ENCODE data around the gene LGI4.

Gene LGI4

GRCh38 chr19:35127871-35128270 is 7.0 kb downstream of the LGI4 start:
- no peak overlapping the region for H3K27ac ChIP-seq (ENCODE audit: low read length)
- H3K9me3 ChIP-seq (ENCODE audit: control insufficient read depth in 1 of 2, low read length in 2 of 2) = no peaks in the 10 kb centered on the region
- no peak overlapping the region for H3K4me3 ChIP-seq (ENCODE audit: low read depth in 1 of 2, low read length in 2 of 2)
- no peaks in the 10 kb centered on the region for H3K27me3 ChIP-seq (ENCODE audit: low read depth, low read length)
- H3K36me3 ChIP-seq (ENCODE audit: control insufficient read depth in 1 of 2, insufficient read depth in 2 of 2, low read length in 2 of 2) = peaks cover 0 to 15% of the 10 kb centered on the region in 2 donors
- peaks cover 12 to 14% of the 10 kb centered on the region in 2 donors for H3K4me1 ChIP-seq (ENCODE audit: control insufficient read depth in 1 of 2, insufficient read depth in 2 of 2, low read length in 2 of 2)

DNA sequence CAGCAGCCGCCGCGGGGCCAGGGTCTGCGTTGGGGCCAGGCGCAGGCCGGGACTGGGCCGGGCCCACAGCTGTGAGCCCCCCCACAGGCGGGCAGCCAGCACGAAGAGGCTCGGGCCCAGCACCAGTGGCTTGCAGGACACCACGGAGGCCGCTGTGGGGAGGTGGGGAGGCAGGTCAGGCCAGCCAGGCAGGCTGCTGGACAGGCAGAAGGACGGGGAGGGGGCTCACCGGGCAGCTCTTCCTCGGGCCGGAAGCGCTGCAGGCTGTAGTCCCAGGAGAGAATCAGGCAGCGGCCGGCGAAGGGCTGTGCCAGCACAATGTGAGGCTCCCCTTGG is 8.3 kb downstream of the LGI4 start:
- no peaks in the 10 kb centered on the region for H3K9me3 ChIP-seq (ENCODE audit: control insufficient read depth in 1 of 2, low read length in 2 of 2)
- H3K36me3 ChIP-seq (ENCODE audit: control insufficient read depth in 1 of 2, insufficient read depth in 2 of 2, low read length in 2 of 2) = peaks cover 0 to 13% of the 10 kb centered on the region in 2 donors
- H3K27ac ChIP-seq (ENCODE audit: low read length) = no peak overlapping the region
- H3K4me3 ChIP-seq (ENCODE audit: low read depth in 1 of 2, low read length in 2 of 2) = no peak overlapping the region
- H3K4me1 ChIP-seq (ENCODE audit: control insufficient read depth in 1 of 2, insufficient read depth in 2 of 2, low read length in 2 of 2) = peaks cover 12 to 14% of the 10 kb centered on the region in 2 donors
- no peaks in the 10 kb centered on the region for H3K27me3 ChIP-seq (ENCODE audit: low read depth, low read length)

GRCh38 chr19:35125749-35126623 is 8.9 kb downstream of the LGI4 start:
- no peak overlapping the region for H3K27ac ChIP-seq (ENCODE audit: low read length)
- H3K4me3 ChIP-seq (ENCODE audit: low read depth in 1 of 2, low read length in 2 of 2) = no peak overlapping the region
- peaks cover 0 to 10% of the 10 kb centered on the region in 2 donors for H3K36me3 ChIP-seq (ENCODE audit: control insufficient read depth in 1 of 2, insufficient read depth in 2 of 2, low read length in 2 of 2)
- H3K4me1 ChIP-seq (ENCODE audit: control insufficient read depth in 1 of 2, insufficient read depth in 2 of 2, low read length in 2 of 2) = peaks cover 13 to 14% of the 10 kb centered on the region in 2 donors
- H3K27me3 ChIP-seq (ENCODE audit: low read depth, low read length) = no peaks in the 10 kb centered on the region
- no peaks in the 10 kb centered on the region for H3K9me3 ChIP-seq (ENCODE audit: control insufficient read depth in 1 of 2, low read length in 2 of 2)

- Histone ChIP-seq H3K9me3 (ENCODE audit: control insufficient read depth in 1 of 2, low read length in 2 of 2) (no peaks in the 10 kb centered on the region), H3K4me3 (ENCODE audit: low read depth in 1 of 2, low read length in 2 of 2) (no peak overlapping the region), H3K4me1 (ENCODE audit: control insufficient read depth in 1 of 2, insufficient read depth in 2 of 2, low read length in 2 of 2) (peaks cover 14 to 18% of the 10 kb centered on the region in 2 donors), H3K36me3 (ENCODE audit: control insufficient read depth in 1 of 2, insufficient read depth in 2 of 2, low read length in 2 of 2) (peaks cover 0 to 10% of the 10 kb centered on the region in 2 donors), H3K27me3 (ENCODE audit: low read depth, low read length) (no peaks in the 10 kb centered on the region), H3K27ac (ENCODE audit: low read length) (no peak overlapping the region)
These were observed 9.6 kb downstream of the LGI4 start for GRCh38 chr19:35125270-35125717.

DNA sequence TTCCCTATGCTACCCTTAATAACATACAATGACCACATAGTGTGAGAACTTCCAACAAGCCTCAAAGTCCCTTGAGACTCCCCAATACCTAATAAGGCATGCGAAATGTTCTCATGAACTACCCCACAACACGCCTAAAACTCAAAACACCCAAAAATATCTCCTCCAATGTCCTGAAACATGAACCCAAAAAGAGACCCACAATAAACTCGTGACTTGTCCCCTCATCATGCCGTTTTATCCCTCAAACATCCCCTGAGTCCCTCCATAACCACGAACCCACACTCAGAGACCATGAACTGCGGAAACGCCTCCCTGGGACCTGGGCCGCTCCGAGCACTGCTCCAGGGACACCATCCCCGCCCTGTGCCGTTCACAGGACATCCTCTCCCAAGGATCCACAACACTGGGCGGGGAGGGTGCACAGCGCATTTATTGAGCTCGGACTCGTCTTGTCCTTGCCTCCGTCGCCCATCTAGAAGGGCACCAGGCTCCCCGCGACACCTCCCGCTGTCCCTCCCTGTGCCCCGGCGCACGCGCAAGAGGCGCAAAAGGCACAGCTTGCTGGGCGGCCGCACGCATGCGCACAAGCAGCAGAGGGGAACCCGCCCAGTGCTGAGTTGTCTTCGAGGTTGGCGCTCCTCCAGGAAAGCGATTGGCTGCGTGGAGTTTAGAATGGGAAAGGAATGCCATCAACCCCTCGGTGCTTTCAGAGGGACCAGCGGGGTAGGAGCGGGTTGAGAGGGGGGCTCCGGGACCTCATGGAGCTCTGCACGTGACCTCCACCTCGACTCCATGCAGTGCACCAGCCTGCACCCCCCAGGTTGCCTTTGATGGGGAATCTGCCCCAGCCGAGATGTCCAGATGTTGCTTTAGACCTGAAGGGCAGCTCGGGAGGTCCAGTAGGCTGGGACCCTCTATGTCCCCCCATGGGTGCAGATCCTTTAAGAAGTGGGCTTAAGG is 10.5 kb downstream of the LGI4 start:
- H3K4me1 ChIP-seq (ENCODE audit: control insufficient read depth in 1 of 2, insufficient read depth in 2 of 2, low read length in 2 of 2) = peaks cover 14 to 18% of the 10 kb centered on the region in 2 donors
- H3K27ac ChIP-seq (ENCODE audit: low read length) = peak overlapping the region; percentile 91

GRCh38 chr19:35123573-35123972 is 11.3 kb downstream of the LGI4 start:
- Histone ChIP-seq H3K27me3 (ENCODE audit: low read depth, low read length) (no peaks in the 10 kb centered on the region), H3K27ac (ENCODE audit: low read length) (peak overlapping the region; percentile 91), H3K9me3 (ENCODE audit: control insufficient read depth in 1 of 2, low read length in 2 of 2) (no peaks in the 10 kb centered on the region), H3K4me3 (ENCODE audit: low read depth in 1 of 2, low read length in 2 of 2) (peak overlapping the region; percentile 52 to 82), H3K36me3 (ENCODE audit: control insufficient read depth in 1 of 2, insufficient read depth in 2 of 2, low read length in 2 of 2) (peaks cover 0 to 10% of the 10 kb centered on the region in 2 donors), H3K4me1 (ENCODE audit: control insufficient read depth in 1 of 2, insufficient read depth in 2 of 2, low read length in 2 of 2) (peaks cover 14 to 18% of the 10 kb centered on the region in 2 donors)

More for the DNA sequence above, 10.5 kb downstream of the LGI4 start:
- peak overlapping the region; percentile 52 to 82 for H3K4me3 ChIP-seq (ENCODE audit: low read depth in 1 of 2, low read length in 2 of 2)
- no peaks in the 10 kb centered on the region for H3K27me3 ChIP-seq (ENCODE audit: low read depth, low read length)
- no peaks in the 10 kb centered on the region for H3K9me3 ChIP-seq (ENCODE audit: control insufficient read depth in 1 of 2, low read length in 2 of 2)
- H3K36me3 ChIP-seq (ENCODE audit: control insufficient read depth in 1 of 2, insufficient read depth in 2 of 2, low read length in 2 of 2) = peaks cover 0 to 10% of the 10 kb centered on the region in 2 donors

GRCh38 chr19:35122687-35123551 is 11.9 kb downstream of the LGI4 start:
- Histone ChIP-seq H3K4me1 (ENCODE audit: control insufficient read depth in 1 of 2, insufficient read depth in 2 of 2, low read length in 2 of 2) (peaks cover 14 to 18% of the 10 kb centered on the region in 2 donors), H3K9me3 (ENCODE audit: control insufficient read depth in 1 of 2, low read length in 2 of 2) (no peaks in the 10 kb centered on the region), H3K27me3 (ENCODE audit: low read depth, low read length) (no peaks in the 10 kb centered on the region), H3K36me3 (ENCODE audit: control insufficient read depth in 1 of 2, insufficient read depth in 2 of 2, low read length in 2 of 2) (peaks cover 0 to 10% of the 10 kb centered on the region in 2 donors), H3K4me3 (ENCODE audit: low read depth in 1 of 2, low read length in 2 of 2) (peak overlapping the region in 1 of 2 donors; percentile 52), H3K27ac (ENCODE audit: low read length) (no peak overlapping the region)

DNA sequence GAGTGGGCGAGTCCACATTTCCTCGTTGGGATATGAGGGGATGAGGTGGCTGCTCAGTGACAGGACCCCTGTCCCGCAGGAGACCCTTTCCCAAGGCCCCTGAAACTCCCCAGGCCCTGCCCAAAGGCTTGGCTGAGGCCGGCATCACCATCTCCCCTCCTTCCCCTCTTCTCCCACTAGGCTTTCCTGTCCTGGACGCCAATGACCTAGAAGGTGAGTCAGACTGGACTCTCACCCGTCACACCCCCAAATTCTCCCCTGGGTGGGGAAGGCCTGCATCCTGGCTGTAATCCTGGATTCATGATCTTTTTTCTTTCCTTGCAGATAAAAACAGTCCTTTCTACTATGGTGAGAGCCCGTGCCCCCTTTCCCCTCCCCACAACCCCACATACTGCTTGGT is 14.0 kb downstream of the LGI4 start:
- Histone ChIP-seq H3K27me3 (ENCODE audit: low read depth, low read length) (no peaks in the 10 kb centered on the region), H3K4me3 (ENCODE audit: low read depth in 1 of 2, low read length in 2 of 2) (no peak overlapping the region), H3K9me3 (ENCODE audit: control insufficient read depth in 1 of 2, low read length in 2 of 2) (no peaks in the 10 kb centered on the region), H3K4me1 (ENCODE audit: control insufficient read depth in 1 of 2, insufficient read depth in 2 of 2, low read length in 2 of 2) (peaks cover 14 to 18% of the 10 kb centered on the region in 2 donors), H3K27ac (ENCODE audit: low read length) (no peak overlapping the region), H3K36me3 (ENCODE audit: control insufficient read depth in 1 of 2, insufficient read depth in 2 of 2, low read length in 2 of 2) (peaks cover 0 to 10% of the 10 kb centered on the region in 2 donors)

DNA sequence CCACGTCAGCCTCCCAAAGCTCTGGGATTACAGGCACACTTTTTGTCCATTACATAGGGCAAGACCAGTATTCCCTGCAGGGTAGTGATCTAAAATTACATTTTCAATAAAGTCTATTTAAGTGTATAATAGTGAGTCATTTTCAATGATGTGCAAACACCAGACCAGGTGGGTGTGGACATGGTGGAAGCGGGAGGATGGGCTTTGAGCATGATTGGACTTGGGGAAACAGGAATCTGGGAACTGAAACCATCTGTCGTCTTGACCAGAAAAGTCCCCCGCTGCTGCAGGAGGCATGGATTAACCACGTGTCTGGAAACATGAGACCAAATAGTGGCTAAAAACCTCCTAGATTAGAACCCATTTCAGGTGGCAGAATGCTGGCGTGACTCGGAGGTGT is 14.4 kb downstream of the LGI4 start:
- Histone ChIP-seq H3K27ac (ENCODE audit: low read length) (no peak overlapping the region), H3K9me3 (ENCODE audit: control insufficient read depth in 1 of 2, low read length in 2 of 2) (no peaks in the 10 kb centered on the region), H3K4me3 (ENCODE audit: low read depth in 1 of 2, low read length in 2 of 2) (no peak overlapping the region), H3K4me1 (ENCODE audit: control insufficient read depth in 1 of 2, insufficient read depth in 2 of 2, low read length in 2 of 2) (peaks cover 14 to 18% of the 10 kb centered on the region in 2 donors), H3K27me3 (ENCODE audit: low read depth, low read length) (no peaks in the 10 kb centered on the region), H3K36me3 (ENCODE audit: control insufficient read depth in 1 of 2, insufficient read depth in 2 of 2, low read length in 2 of 2) (peaks cover 0 to 10% of the 10 kb centered on the region in 2 donors)

DNA sequence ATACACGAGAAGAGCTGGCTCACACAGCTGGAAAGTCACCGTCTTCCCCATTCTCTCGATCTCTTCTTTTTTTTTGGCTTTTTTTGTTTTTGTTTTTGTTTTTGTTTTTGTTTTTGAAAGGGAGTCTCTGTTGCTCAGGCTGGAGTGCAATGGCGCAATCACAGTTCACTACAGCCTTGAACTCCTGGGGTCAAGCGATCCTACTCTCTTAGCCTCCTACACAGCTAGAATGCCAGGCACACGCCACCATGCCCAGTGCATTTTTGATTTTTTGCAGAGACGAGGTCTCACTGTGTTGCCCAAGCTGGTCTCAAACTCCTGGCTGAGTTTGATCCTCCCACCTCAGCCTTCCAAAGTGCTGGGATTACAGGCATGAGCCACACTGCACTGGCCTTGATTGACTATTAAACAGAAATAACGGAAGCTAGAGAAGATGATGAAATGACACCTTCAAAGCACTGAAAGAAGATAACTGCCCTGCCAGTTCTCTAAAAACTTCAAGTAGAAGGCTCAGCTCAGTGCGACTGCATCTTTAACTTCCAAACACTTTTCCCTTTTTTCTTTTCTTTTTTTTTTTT is 15.2 kb downstream of the LGI4 start:
- Histone ChIP-seq H3K4me3 (ENCODE audit: low read depth in 1 of 2, low read length in 2 of 2) (no peak overlapping the region), H3K9me3 (ENCODE audit: control insufficient read depth in 1 of 2, low read length in 2 of 2) (no peaks in the 10 kb centered on the region), H3K27me3 (ENCODE audit: low read depth, low read length) (no peaks in the 10 kb centered on the region), H3K36me3 (ENCODE audit: control insufficient read depth in 1 of 2, insufficient read depth in 2 of 2, low read length in 2 of 2) (peaks cover 0 to 10% of the 10 kb centered on the region in 2 donors), H3K4me1 (ENCODE audit: control insufficient read depth in 1 of 2, insufficient read depth in 2 of 2, low read length in 2 of 2) (peaks cover 10 to 14% of the 10 kb centered on the region in 2 donors), H3K27ac (ENCODE audit: low read length) (no peak overlapping the region)

All from muscle layer of duodenum (tissue), 2 donors.